SH-SY5Y (cell line): ENCODE measurements around the gene DOCK4.

Source experiments
- GATA2 ChIP-seq: IDR thresholded peaks from 2 replicates; pipeline ENCODE4 v1.6.1; 2011; ENCODE audit warnings: mild to moderate bottlenecking, low read depth, low read length
- GATA3 ChIP-seq: IDR thresholded peaks from 2 replicates; pipeline ENCODE4 v1.6.1; 2011; ENCODE audit warnings: low read depth, mild to moderate bottlenecking, low read length, moderate library complexity

DNA sequence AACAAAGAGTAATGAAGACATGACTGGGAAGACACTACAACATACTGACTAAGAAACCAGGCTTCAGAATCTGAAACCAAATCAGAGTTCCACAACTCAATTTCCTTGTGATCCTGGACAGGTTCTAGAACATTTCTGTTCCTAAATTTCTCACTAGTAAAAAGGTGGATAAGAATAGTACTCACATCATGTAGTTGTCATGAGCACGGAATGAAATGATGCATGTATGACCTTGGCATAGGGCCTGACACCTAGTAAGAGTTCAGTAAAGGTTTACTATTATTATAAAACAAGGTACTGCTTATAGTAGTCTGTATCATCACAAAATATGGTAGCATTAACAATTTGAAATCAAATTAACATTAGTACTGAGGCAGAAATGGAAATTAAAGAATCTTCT is 19.9 kb downstream of the DOCK4 start:
- no peak for TF ChIP-seq GATA2
- no peak for TF ChIP-seq GATA3
